T-cell (primary cell): Measurements from ENCODE around the gene PXT1. TPM values are rescaled to one million over a fixed set of nuclear protein-coding genes. Genes with fewer than 3 reads are reported as not detected.

ENCODE experiments used
- ATAC-seq, 4 experiments: fragments of 200-7000 bp in 3 of 4; fragments of 150-1000 bp in 1 of 4; cut with Tn5 transposase; replicated peaks in 1 of 4; 1 replicate in 3 of 4; 2 replicates in 1 of 4; pipeline ENCODE4 v1.10.0; 2021; ENCODE audit warnings: moderate library complexity in 3 of 4, mild to moderate bottlenecking in 2 of 4, moderate number of reproducible peaks in 1 of 4
- CTCF ChIA-PET, 2 donors: fragments of 300-600 bp; sonication (Branson Sonifier 250); formaldehyde crosslinking; loops; one replicate each; lab custom pipeline; 2022; ENCODE audit warnings: antibody characterized with exemption in 2 of 2; lab: Charles Lee
- POLR2A ChIA-PET, 2 donors: fragments of 300-600 bp; sonication (Branson Sonifier 250); formaldehyde crosslinking; loops; one replicate each; lab custom pipeline; 2022; ENCODE audit warnings: antibody characterized with exemption in 2 of 2; lab: Charles Lee
- DNase-seq, 35 experiments: peaks; one replicate each; pipeline versions ENCODE4 v3.0.0 to v3.0.0-alpha.2; 2013 to 2023
- H3K27ac ChIP-seq: one replicate; pipeline ENCODE4 v1.5.1; 2013; ENCODE audit warnings: low read length
- H3K27me3 ChIP-seq, 2 experiments: replicated peaks in 1 of 2; 1 replicate in 1 of 2; 2 replicates in 1 of 2; pipeline versions ENCODE4 v1.6.1 to v1.7.0; 2013; ENCODE audit warnings: low read length in 1 of 2, mixed read lengths in 1 of 2; ENCODE audit not compliant: control insufficient read depth in 2 of 2, insufficient read depth in 2 of 2; ENCODE audit errors: extremely low read depth in 1 of 2
- H3K36me3 ChIP-seq, 2 donors: 1 replicate in 1 of 2; 2 replicates in 1 of 2; pipeline versions ENCODE4 v1.6.1 to v1.7.0; 2013; ENCODE audit warnings: low read length in 1 of 2; ENCODE audit not compliant: control insufficient read depth in 2 of 2, insufficient read depth in 1 of 2; ENCODE audit errors: extremely low read depth in 1 of 2
- H3K4me1 ChIP-seq, 2 experiments: 1 replicate in 1 of 2; 2 replicates in 1 of 2; pipeline versions ENCODE4 v1.6.1 to v1.7.0; 2013; ENCODE audit warnings: low read length in 2 of 2, mixed read lengths in 1 of 2; ENCODE audit not compliant: insufficient read depth in 2 of 2, control insufficient read depth in 1 of 2; ENCODE audit errors: extremely low read depth in 1 of 2
- H3K4me3 ChIP-seq, 2 donors: 1 replicate in 1 of 2; 2 replicates in 1 of 2; pipeline versions ENCODE4 v1.5.1 to v1.7.0; 2013; ENCODE audit warnings: mild to moderate bottlenecking in 2 of 2, low read length in 1 of 2, moderate library complexity in 1 of 2; ENCODE audit not compliant: control insufficient read depth in 1 of 2; ENCODE audit errors: extremely low read depth in 1 of 2
- H3K9me3 ChIP-seq: 2 replicates; pipeline ENCODE4 v1.7.0; 2013
- H3K27ac Mint-ChIP-seq, 2 donors: one replicate each; pipeline ENCODE4 v1.8.0; 2020 to 2021; ENCODE audit warnings: mild to moderate bottlenecking in 2 of 2, mixed read lengths in 2 of 2
- H3K27me3 Mint-ChIP-seq, 2 donors: one replicate each; pipeline ENCODE4 v1.8.0; 2021 to 2022; ENCODE audit warnings: mixed read lengths in 2 of 2
- H3K36me3 Mint-ChIP-seq: one replicate; pipeline ENCODE4 v1.8.0; 2021; ENCODE audit warnings: mixed read lengths
- H3K4me1 Mint-ChIP-seq, 3 donors: one replicate each; pipeline ENCODE4 v1.8.0; 2020 to 2022; ENCODE audit warnings: mixed read lengths in 3 of 3, mild to moderate bottlenecking in 1 of 3
- H3K4me3 Mint-ChIP-seq, 3 donors: one replicate each; pipeline ENCODE4 v1.8.0; 2020 to 2022; ENCODE audit warnings: mild to moderate bottlenecking in 3 of 3, mixed read lengths in 3 of 3, moderate library complexity in 3 of 3
- H3K9me3 Mint-ChIP-seq, 3 donors: one replicate each; pipeline ENCODE4 v1.8.0; 2020 to 2022; ENCODE audit warnings: mixed read lengths in 3 of 3
- WGBS: methylation state at CpG from one replicate; pipeline ENCODE4 v1.1.5; 2013; ENCODE audit warnings: missing lambda C conversion rate; ENCODE audit not compliant: insufficient coverage; 5-methylcytosine and 5-hydroxymethylcytosine counted together
- total RNA-seq, 35 experiments: library from RNA in 6 of 35; stranded (reverse) in 6 of 35; fragments of 120-200 nt in 1 of 35; gene quantifications; one replicate each; pipeline versions ENCODE4 v1.2.1 to v1.2.4 and lab custom pipeline; 2013 to 2026

PXT1 gene
- total RNA-seq, 5 donors from 2014 or later (not counting 1 experiment from before 2014, with no cell fraction given), result 0.13 to 0.44 (median 0.25) TPM; not detected in 1

DNA sequence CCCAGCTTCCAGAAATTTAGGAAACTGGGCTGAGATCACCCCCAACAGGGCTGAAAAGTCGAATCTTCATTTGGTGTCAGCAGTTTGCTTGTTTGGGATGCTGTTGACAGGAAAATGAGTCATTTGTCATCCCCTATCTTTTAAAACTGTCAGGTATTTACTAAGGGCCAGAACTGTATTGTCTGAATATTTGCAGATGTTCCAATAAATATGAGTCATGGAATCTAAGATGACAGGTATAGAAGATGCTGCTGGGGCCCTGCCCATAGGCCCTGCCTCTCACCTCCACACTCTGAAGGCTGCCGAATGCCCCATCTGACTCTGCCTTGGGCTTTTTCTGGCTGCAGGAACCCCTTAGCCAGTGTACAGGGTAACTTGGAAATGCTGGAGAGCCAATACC, 59.0 kb downstream of the PXT1 start:
- DNase-seq, result no peak
- Histone ChIP-seq H3K27me3 (peaks cover 3 to 20% of the 10 kb centered on the region in 2 experiments), H3K4me3 (no peak overlapping the region), H3K27ac (no peak overlapping the region), H3K9me3 (no peaks in the 10 kb centered on the region), H3K36me3 (no peaks in the 10 kb centered on the region), H3K4me1 (peaks cover 4 to 23% of the 10 kb centered on the region in 2 experiments)
- H3K4me1 Mint-ChIP-seq, result peaks cover 20 to 49% (median 32%) of the 10 kb centered on the region in 3 donors
- peak overlapping the region in 1 of 2 donors; percentile 55 for H3K27ac Mint-ChIP-seq
- ChIA-PET POLR2A (no interaction called here), CTCF (no interaction called here)
- no CpG with 5 or more reads among the region's 2 CpGs for WGBS
- no peaks in the 10 kb centered on the region for H3K9me3 Mint-ChIP-seq
- H3K4me3 Mint-ChIP-seq, result no peak overlapping the region
- ATAC-seq, result no peak
- H3K27me3 Mint-ChIP-seq, result peaks cover 0 to 16% of the 10 kb centered on the region in 2 donors
- peaks cover 3% of the 10 kb centered on the region for H3K36me3 Mint-ChIP-seq

- no peak for DNase-seq
- POLR2A ChIA-PET, result no interaction called here
- H3K4me1 ChIP-seq, result peaks cover 4 to 18% of the 10 kb centered on the region in 2 experiments
- H3K27me3 Mint-ChIP-seq, result peaks cover 0 to 10% of the 10 kb centered on the region in 2 donors
- peaks cover 16 to 47% (median 26%) of the 10 kb centered on the region in 3 donors for H3K4me1 Mint-ChIP-seq
- WGBS, result 100% methylated on average over 1 of the region's 4 CpGs
- no peaks in the 10 kb centered on the region for H3K36me3 ChIP-seq
- no peak for ATAC-seq
- no peaks in the 10 kb centered on the region for H3K9me3 Mint-ChIP-seq
- no peak overlapping the region for H3K27ac ChIP-seq
- CTCF ChIA-PET, result interaction anchor here in 1 of 2 donors (0.6 kb wide), 1 partner anchor 1999 kb away, joined by 5 read pairs; no protein-coding TSS in a partner anchor
- peak overlapping the region in 1 of 2 donors; percentile 63 for H3K27ac Mint-ChIP-seq
- H3K4me3 Mint-ChIP-seq, result no peak overlapping the region
- peaks cover 0 to 16% of the 10 kb centered on the region in 2 experiments for H3K27me3 ChIP-seq
- peaks cover 3% of the 10 kb centered on the region for H3K36me3 Mint-ChIP-seq
- no peaks in the 10 kb centered on the region for H3K9me3 ChIP-seq
- no peak overlapping the region for H3K4me3 ChIP-seq
Observed at GRCh38 chr6:36382976-36383375, 59.7 kb downstream of the PXT1 start.

DNA sequence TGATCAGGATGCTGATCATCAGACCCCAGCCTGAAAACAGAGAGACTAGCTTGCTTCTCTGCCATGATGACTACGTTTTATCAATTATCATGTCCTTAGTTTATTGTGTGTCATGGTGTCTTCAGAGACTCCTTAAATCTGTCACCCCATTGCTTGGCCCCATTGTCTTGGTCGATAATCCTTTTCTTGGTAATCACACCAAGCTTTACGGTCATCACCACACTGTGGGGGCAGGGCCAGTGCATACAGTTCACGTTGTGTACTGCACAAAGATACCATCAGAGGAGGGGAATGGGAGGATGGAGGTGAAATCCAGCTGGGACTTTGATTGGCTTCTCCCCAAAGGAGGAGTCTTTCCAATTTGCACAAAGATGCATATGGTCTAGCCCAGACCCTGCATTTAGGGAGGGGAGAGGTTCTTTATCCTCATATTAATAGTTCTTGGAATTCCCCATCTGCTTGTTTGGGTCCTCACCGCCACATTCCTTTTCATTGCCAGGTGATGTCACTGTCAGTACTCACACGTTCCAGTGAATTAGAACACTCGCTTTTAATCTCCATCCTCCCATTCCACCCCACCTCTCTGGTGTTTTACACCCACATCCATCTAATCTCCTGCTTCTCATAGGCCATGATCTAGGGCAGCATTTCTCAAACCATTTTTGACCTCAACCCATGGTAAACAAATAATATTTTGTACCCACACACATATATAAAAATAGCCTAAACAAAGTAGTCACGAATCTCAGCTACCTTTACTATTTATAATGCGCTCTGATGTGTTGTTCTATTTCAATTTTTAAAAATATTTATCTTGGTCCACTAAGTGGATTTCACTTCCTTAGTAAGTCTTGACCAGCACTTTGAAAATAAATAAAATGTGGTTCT, 60.9 kb downstream of the PXT1 start:
- Mint-ChIP-seq H3K4me3 (no peak overlapping the region), H3K27me3 (peaks cover 0 to 4% of the 10 kb centered on the region in 2 donors), H3K36me3 (peaks cover 3% of the 10 kb centered on the region), H3K27ac (no peak overlapping the region), H3K4me1 (peaks cover 9 to 41% (median 18%) of the 10 kb centered on the region in 3 donors), H3K9me3 (no peaks in the 10 kb centered on the region)
- Histone ChIP-seq H3K27ac (no peak overlapping the region), H3K4me1 (peaks cover 2 to 8% of the 10 kb centered on the region in 2 experiments), H3K4me3 (no peak overlapping the region), H3K9me3 (no peaks in the 10 kb centered on the region), H3K27me3 (peaks cover 0 to 5% of the 10 kb centered on the region in 2 experiments), H3K36me3 (no peaks in the 10 kb centered on the region)
- ChIA-PET POLR2A (no interaction called here), CTCF (interaction anchor here in 1 of 2 donors (0.6 kb wide), 1 partner anchor 2000 kb away, joined by 5 read pairs; no protein-coding TSS in a partner anchor)
- DNase-seq, result no peak
- WGBS, result 57% methylated on average over 3 of the region's 9 CpGs
- ATAC-seq, result no peak

- POLR2A ChIA-PET, result interaction anchor here (0.5 to 0.7 kb wide), 3 partner anchors 29 to 695 kb away, joined by 3 read pairs; no protein-coding TSS in a partner anchor
- WGBS, result 88% methylated on average over 3 of the region's 4 CpGs
- Histone ChIP-seq H3K4me1 (no peaks in the 10 kb centered on the region), H3K27me3 (no peaks in the 10 kb centered on the region), H3K9me3 (no peaks in the 10 kb centered on the region), H3K4me3 (no peak overlapping the region), H3K36me3 (no peaks in the 10 kb centered on the region), H3K27ac (no peak overlapping the region)
- DNase-seq, result no peak
- Mint-ChIP-seq H3K9me3 (no peaks in the 10 kb centered on the region), H3K4me1 (peaks cover 0 to 27% (median 7%) of the 10 kb centered on the region in 3 donors), H3K36me3 (peaks cover 7% of the 10 kb centered on the region), H3K27ac (no peak overlapping the region), H3K27me3 (no peaks in the 10 kb centered on the region), H3K4me3 (no peak overlapping the region)
- ATAC-seq, result no peak
- CTCF ChIA-PET, result interaction anchor here (0.5 to 0.7 kb wide), 2 partner anchors 10 to 266 kb away, joined by 3 to 5 read pairs; no protein-coding TSS in a partner anchor
Observed at GRCh38 chr6:36380166-36380565, 62.5 kb downstream of the PXT1 start.

DNA sequence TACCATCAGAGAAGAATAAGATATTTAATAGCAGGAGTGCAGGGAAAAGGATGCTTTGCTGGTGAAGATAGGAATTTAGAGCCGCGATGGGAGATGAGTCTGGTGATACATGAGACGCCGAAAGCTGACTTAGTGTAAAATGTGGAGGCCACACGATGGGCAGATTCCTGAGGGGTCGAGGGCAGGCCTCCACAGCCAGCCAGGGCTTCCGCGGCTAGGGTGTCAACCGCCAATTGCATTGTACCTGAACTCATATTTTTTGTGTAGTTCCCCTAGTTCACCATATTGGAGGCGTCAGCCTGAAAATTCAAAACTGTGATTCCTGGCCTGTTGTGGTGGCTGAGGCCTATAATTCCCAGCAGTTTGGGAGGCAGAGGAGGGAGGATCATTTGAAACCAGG, 63.7 kb downstream of the PXT1 start:
- WGBS, result 96% methylated on average over 6 of the region's 10 CpGs

GRCh38 chr6:36378243-36378920, 64.3 kb downstream of the PXT1 start:
- H3K4me1 ChIP-seq, result no peaks in the 10 kb centered on the region
- peaks cover 0 to 18% (median 7%) of the 10 kb centered on the region in 3 donors for H3K4me1 Mint-ChIP-seq
- POLR2A ChIA-PET, result no interaction called here
- H3K9me3 ChIP-seq, result no peaks in the 10 kb centered on the region
- no peak for DNase-seq
- peaks cover 7% of the 10 kb centered on the region for H3K36me3 Mint-ChIP-seq
- H3K4me3 ChIP-seq, result no peak overlapping the region
- no peaks in the 10 kb centered on the region for H3K36me3 ChIP-seq
- CTCF ChIA-PET, result no interaction called here
- no peaks in the 10 kb centered on the region for H3K9me3 Mint-ChIP-seq
- H3K27me3 ChIP-seq, result no peaks in the 10 kb centered on the region
- no peak for ATAC-seq
- WGBS, result no CpG with 5 or more reads among the region's 4 CpGs
- H3K27ac ChIP-seq, result no peak overlapping the region
- no peak overlapping the region for H3K4me3 Mint-ChIP-seq
- H3K27ac Mint-ChIP-seq, result peak overlapping the region in 1 of 2 donors; percentile 53
- no peaks in the 10 kb centered on the region for H3K27me3 Mint-ChIP-seq

More for the DNA sequence above, 63.7 kb downstream of the PXT1 start:
- DNase-seq, result no peak
- no peak overlapping the region for H3K27ac ChIP-seq
- ChIA-PET CTCF (interaction anchor here in 1 of 2 donors (0.7 kb wide), 1 partner anchor 74 kb away, joined by 3 read pairs; no protein-coding TSS in a partner anchor), POLR2A (no interaction called here)
- Mint-ChIP-seq H3K9me3 (no peaks in the 10 kb centered on the region), H3K27me3 (no peaks in the 10 kb centered on the region), H3K4me1 (peaks cover 0 to 24% (median 7%) of the 10 kb centered on the region in 3 donors), H3K27ac (peak overlapping the region in 1 of 2 donors; percentile 53), H3K4me3 (no peak overlapping the region), H3K36me3 (peaks cover 7% of the 10 kb centered on the region)
- H3K4me1 ChIP-seq, result no peaks in the 10 kb centered on the region
- no peaks in the 10 kb centered on the region for H3K9me3 ChIP-seq
- no peak overlapping the region for H3K4me3 ChIP-seq
- no peak for ATAC-seq
- H3K36me3 ChIP-seq, result no peaks in the 10 kb centered on the region
- H3K27me3 ChIP-seq, result no peaks in the 10 kb centered on the region
